ENCODE data around the gene HS3ST4. TPM values are rescaled to one million over a fixed set of nuclear protein-coding genes. Genes with fewer than 3 reads are reported as not detected.

Gene HS3ST4
- total and polyA plus RNA-seq, 2 of the 8 experiments (the other 6 are each of a cell fraction or from before 2014, with no cell fraction given) = 1.9 to 3.3 TPM

DNA sequence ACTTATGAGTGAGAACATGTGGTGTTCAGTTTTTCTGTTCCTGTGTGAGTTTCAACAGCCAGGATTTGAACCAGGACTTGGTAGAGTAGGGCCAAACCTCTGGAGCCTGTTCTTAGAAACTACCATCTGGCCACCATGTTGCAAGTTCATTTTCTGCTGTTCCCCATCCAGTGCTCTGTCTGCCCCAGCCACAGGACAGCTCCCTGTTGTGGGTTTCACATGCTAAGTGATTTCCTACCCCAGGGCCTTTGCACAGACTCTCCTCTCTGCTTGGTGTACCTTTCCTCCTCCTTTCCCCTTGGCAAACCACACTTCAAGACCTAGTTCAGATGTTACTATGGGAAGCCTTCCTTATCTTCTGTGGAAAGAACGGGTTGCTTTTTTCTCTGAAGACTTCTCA, 79.5 kb downstream of the HS3ST4 start (continued):
- TF ChIP-seq GTF2F1 (IDR thresholded peaks at IDR 0.05; ENCODE audit: borderline replicate concordance, low read depth, low read length) (no peak), RNF2 (IDR thresholded peaks at IDR 0.05; ENCODE audit: borderline replicate concordance, low read depth, low read length, missing control alignments, poor library complexity, severe bottlenecking) (no peak), ASH2L (IDR thresholded peaks at IDR 0.05; ENCODE audit: low read length) (no peak)
